Measurements from ENCODE around the gene FBXO44.

DNA sequence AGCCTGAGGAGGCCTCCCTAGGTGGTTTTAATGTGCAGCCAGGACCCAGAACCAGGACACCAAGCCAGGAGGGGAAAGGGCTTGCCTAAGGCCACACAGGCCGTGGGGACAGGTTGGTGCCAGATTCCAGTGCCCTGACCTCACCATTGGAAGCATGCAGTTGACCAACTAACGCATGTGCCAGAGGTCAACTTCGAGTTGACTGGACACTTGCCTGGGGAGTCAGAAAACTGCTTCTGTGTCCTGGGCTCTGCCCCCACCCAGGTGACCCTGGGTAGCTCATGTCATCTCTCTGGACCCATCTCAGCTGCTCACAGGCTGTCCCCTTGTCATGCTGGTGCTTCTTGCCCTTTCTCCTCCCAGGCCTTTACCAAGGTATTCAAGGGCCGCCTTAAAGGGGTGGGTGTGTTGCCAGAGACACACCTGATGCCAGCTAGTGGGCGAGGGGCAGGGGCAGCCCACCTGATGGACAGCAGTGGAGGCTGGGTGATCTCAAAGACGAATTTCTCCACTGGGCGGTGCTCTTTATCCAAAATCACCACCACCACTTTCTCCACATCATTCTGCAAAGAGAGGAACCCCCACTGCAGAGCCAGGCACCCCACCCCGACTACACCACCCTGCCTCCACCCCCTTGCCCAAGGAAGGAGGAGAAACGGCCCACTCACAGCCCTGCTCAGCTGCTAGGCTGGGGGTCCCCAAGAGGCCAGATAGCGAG lies 21.9 kb downstream of the FBXO44 start:
- TF ChIP-seq CHD2 (IDR thresholded peaks at IDR 0.05; ENCODE audit: low read length, partially characterized antibody) (no peak), POLR2A (IDR thresholded peaks at IDR 0.05; ENCODE audit: low read length) (no peak)
- TF ChIP-seq, protein P1, sequence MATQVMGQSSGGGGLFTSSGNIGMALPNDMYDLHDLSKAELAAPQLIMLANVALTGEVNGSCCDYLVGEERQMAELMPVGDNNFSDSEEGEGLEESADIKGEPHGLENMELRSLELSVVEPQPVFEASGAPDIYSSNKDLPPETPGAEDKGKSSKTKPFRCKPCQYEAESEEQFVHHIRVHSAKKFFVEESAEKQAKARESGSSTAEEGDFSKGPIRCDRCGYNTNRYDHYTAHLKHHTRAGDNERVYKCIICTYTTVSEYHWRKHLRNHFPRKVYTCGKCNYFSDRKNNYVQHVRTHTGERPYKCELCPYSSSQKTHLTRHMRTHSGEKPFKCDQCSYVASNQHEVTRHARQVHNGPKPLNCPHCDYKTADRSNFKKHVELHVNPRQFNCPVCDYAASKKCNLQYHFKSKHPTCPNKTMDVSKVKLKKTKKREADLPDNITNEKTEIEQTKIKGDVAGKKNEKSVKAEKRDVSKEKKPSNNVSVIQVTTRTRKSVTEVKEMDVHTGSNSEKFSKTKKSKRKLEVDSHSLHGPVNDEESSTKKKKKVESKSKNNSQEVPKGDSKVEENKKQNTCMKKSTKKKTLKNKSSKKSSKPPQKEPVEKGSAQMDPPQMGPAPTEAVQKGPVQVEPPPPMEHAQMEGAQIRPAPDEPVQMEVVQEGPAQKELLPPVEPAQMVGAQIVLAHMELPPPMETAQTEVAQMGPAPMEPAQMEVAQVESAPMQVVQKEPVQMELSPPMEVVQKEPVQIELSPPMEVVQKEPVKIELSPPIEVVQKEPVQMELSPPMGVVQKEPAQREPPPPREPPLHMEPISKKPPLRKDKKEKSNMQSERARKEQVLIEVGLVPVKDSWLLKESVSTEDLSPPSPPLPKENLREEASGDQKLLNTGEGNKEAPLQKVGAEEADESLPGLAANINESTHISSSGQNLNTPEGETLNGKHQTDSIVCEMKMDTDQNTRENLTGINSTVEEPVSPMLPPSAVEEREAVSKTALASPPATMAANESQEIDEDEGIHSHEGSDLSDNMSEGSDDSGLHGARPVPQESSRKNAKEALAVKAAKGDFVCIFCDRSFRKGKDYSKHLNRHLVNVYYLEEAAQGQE (IDR thresholded peaks at IDR 0.05): no peak
